GM12874 (cell line): ENCODE data around the gene CD24.

Experiments
- TF ChIP-seq, protein P1 (sequence below): IDR thresholded peaks from 2 replicates; pipeline ENCODE4 v1.5.1; 2011; ENCODE audit warnings: low read depth, mild to moderate bottlenecking, control low read depth, low read length, moderate library complexity; ENCODE audit not compliant: insufficient read depth

CD24 gene

DNA sequence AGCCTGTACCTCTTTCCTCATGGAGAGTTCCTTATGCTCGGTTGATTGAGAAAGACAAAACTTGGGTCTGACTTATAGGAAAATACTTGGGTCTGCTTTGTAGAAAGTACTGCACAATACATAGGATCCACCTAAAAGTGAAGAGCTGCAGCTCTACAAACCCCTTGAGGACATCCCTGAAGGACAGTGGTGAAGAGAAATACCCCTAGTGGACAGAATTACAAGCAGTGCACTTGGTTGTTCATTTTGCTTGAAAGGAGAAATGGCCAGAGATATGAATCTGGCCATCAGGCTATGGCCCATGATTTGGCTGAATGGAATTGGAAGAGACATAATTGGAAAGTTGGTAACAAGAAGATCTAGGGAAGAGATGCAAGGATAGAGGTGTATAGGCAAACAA is 8.3 kb downstream of the CD24 start:
- TF ChIP-seq, protein P1, sequence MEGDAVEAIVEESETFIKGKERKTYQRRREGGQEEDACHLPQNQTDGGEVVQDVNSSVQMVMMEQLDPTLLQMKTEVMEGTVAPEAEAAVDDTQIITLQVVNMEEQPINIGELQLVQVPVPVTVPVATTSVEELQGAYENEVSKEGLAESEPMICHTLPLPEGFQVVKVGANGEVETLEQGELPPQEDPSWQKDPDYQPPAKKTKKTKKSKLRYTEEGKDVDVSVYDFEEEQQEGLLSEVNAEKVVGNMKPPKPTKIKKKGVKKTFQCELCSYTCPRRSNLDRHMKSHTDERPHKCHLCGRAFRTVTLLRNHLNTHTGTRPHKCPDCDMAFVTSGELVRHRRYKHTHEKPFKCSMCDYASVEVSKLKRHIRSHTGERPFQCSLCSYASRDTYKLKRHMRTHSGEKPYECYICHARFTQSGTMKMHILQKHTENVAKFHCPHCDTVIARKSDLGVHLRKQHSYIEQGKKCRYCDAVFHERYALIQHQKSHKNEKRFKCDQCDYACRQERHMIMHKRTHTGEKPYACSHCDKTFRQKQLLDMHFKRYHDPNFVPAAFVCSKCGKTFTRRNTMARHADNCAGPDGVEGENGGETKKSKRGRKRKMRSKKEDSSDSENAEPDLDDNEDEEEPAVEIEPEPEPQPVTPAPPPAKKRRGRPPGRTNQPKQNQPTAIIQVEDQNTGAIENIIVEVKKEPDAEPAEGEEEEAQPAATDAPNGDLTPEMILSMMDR, result no peak

GRCh38 chr6:106964954-106965353 is 9.6 kb downstream of the CD24 start:
- TF ChIP-seq, protein P1, result no peak

GRCh38 chr6:106964099-106964498 is 10.4 kb downstream of the CD24 start:
- TF ChIP-seq, protein P1, result no peak

GRCh38 chr6:106963544-106963943 is 11.0 kb downstream of the CD24 start:
- TF ChIP-seq, protein P1, result no peak

DNA sequence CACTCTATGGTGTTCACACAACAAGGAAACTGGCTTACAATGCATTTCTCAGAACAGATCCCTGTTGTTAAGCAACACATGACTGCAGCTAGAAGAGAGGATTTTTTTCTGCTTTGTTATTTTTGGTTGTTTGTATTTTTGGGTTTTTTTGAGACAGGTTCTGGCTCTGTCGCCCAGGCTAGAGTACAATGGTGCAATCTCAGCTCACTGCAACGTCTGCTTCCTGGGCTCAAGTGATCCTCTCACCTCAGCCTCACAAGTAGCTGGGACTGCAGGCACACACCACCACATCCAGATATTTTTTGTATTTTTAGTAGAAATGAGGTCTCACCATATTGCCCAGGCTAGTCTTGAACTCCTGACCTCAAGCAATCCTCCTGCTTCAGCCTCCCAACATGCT is 12.7 kb downstream of the CD24 start:
- TF ChIP-seq, protein P1, result no peak

DNA sequence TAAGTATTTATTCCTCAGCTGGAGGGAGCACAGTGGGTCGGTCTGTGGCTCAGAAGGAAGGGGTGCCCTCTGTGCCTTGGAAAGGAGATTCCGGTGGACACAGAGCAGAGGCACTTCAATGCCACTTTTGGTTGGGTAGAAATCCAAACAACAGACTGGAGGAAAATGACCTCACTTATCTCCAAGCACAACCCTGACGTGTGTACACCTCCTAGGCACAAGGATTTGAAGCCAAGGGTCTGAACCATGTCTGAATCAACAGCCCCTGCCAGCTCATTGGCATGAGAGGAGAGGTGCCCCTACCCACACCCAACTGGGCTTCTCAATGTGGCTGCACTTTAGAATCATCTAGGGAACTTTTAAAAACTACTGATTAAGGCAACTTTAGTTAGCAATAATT is 13.4 kb downstream of the CD24 start:
- TF ChIP-seq, protein P1, result no peak

DNA sequence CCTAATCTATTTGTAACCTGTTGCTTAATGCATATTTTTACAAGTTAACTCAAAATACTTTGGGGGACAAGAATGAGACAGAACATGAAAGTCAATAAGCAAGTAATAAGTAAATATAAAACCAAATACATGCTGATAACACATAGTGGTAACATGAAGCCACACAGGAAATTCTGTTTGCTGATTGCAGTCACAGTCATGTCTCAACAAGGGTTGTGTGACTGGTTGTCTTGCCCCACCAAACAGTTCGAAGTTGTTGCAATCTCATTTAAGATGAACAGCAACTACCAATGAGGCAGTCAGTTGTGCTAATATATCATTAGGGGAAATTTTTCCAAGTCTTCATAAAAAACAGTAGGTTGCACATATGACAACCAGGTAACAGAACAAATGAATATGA is 14.5 kb downstream of the CD24 start:
- TF ChIP-seq, protein P1, result no peak

- TF ChIP-seq, protein P1, result no peak
Observed at GRCh38 chr6:106939848-106940247, 34.7 kb downstream of the CD24 start.
